ENCODE results near the gene MDN1. TPM values are rescaled to one million over a fixed set of nuclear protein-coding genes. Genes with fewer than 3 reads are reported as not detected.

Gene MDN1
- total RNA-seq, 4 donors from 2014 or later: 21.3 to 30.4 (median 24.1) TPM

- no peak for ATAC-seq
- H3K36me3 ChIP-seq: peaks cover 0 to 14% of the 10 kb centered on the region in 2 donors
- H3K4me3 ChIP-seq: no peak overlapping the region
- TF ChIP-seq POLR2AphosphoS5 (IDR thresholded peaks at IDR 0.05) (no peak), POLR2A (IDR thresholded peaks at IDR 0.05) (no peak), EP300 (IDR thresholded peaks at IDR 0.05) (no peak)
- TF ChIP-seq, protein P1, sequence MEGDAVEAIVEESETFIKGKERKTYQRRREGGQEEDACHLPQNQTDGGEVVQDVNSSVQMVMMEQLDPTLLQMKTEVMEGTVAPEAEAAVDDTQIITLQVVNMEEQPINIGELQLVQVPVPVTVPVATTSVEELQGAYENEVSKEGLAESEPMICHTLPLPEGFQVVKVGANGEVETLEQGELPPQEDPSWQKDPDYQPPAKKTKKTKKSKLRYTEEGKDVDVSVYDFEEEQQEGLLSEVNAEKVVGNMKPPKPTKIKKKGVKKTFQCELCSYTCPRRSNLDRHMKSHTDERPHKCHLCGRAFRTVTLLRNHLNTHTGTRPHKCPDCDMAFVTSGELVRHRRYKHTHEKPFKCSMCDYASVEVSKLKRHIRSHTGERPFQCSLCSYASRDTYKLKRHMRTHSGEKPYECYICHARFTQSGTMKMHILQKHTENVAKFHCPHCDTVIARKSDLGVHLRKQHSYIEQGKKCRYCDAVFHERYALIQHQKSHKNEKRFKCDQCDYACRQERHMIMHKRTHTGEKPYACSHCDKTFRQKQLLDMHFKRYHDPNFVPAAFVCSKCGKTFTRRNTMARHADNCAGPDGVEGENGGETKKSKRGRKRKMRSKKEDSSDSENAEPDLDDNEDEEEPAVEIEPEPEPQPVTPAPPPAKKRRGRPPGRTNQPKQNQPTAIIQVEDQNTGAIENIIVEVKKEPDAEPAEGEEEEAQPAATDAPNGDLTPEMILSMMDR (IDR thresholded peaks at IDR 0.05): no peak
- H3K9me3 ChIP-seq: no peaks in the 10 kb centered on the region
- H3K27me3 ChIP-seq: no peaks in the 10 kb centered on the region
- no peak overlapping the region for H3K27ac ChIP-seq
- no peaks in the 10 kb centered on the region for H3K4me1 ChIP-seq
- 83 to 84% methylated on average over 8 to 9 of the region's 12 CpGs for WGBS, 2 donors (ENCODE audit: low coverage in 1 of 2)
These were observed 207.5 kb downstream of the MDN1 start for GRCh38 chr6:89612121-89612520.

DNA sequence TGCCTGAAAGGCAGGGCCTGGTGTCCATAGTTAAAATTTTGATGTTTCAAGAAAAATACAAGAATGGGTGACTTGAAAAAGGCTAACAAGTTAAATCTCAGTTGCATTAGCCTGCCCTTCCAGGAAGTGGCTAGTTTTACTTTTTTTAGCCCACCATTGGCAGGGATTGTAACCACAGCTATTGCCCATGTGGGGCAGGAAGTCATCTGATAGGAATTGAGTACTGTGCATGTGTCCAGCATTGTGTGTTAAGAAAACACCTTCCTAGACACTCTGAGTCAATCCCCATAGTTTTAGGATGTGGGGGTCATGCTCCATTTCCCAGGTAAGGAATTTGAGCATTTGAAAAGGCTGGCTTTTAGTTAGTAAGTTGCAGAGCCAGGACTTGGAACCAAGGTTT lies 207.9 kb downstream of the MDN1 start:
- no peaks in the 10 kb centered on the region for H3K9me3 ChIP-seq
- no peaks in the 10 kb centered on the region for H3K27me3 ChIP-seq
- H3K4me3 ChIP-seq: no peak overlapping the region
- H3K36me3 ChIP-seq: peaks cover 0 to 10% of the 10 kb centered on the region in 2 donors
- TF ChIP-seq POLR2A (IDR thresholded peaks at IDR 0.05) (no peak), POLR2AphosphoS5 (IDR thresholded peaks at IDR 0.05) (no peak), EP300 (IDR thresholded peaks at IDR 0.05) (no peak)
- no peak for ATAC-seq
- no peaks in the 10 kb centered on the region for H3K4me1 ChIP-seq
- H3K27ac ChIP-seq: no peak overlapping the region

GRCh38 chr6:89610149-89610642 lies 209.4 kb downstream of the MDN1 start:
- no peak overlapping the region for H3K4me3 ChIP-seq
- ATAC-seq: peak; percentile 65
- 42% methylated on average over 3 to 11 of the region's 11 CpGs for WGBS, 2 donors (ENCODE audit: low coverage in 1 of 2)

DNA sequence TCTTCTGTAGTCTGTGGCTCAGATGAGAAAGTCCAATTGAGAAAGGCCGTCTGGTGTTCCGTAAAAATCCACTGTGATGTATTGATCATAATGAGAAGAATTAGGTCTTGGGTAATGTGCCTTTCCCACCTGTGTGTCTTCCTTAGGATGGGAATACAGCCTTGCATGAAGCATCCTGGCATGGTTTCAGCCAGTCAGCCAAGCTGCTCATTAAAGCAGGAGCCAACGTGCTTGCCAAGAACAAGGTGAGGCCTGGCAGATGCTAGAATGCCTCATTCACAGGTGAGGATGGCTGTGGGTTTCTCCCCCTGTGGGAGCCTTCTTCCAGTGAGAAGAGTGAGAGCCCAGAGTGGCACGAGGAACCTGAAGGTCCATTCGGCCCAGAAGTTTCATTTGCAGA lies 213.7 kb downstream of the MDN1 start:
- Histone ChIP-seq H3K4me3 (no peak overlapping the region), H3K27me3 (no peaks in the 10 kb centered on the region)

More at GRCh38 chr6:89610149-89610642, 209.4 kb downstream of the MDN1 start:
- peaks cover 0 to 11% of the 10 kb centered on the region in 2 donors for H3K36me3 ChIP-seq
- H3K9me3 ChIP-seq: no peaks in the 10 kb centered on the region
- H3K27ac ChIP-seq: no peak overlapping the region
- H3K27me3 ChIP-seq: no peaks in the 10 kb centered on the region
- H3K4me1 ChIP-seq: no peaks in the 10 kb centered on the region
- TF ChIP-seq, protein P1 (IDR thresholded peaks at IDR 0.05): peak; percentile 56 to 88 (median 73)
- TF ChIP-seq POLR2A (IDR thresholded peaks at IDR 0.05): no peak

GRCh38 chr6:89604653-89605052 lies 214.9 kb downstream of the MDN1 start:
- no peaks in the 10 kb centered on the region for H3K4me1 ChIP-seq
- H3K27ac ChIP-seq: no peak overlapping the region
- peaks cover 0 to 16% of the 10 kb centered on the region in 2 donors for H3K36me3 ChIP-seq
- 78 to 83% methylated on average over 3 to 4 of the region's 5 CpGs for WGBS, 2 donors (ENCODE audit: low coverage in 1 of 2)
- no peak for ATAC-seq
- TF ChIP-seq, protein P1 (IDR thresholded peaks at IDR 0.05): no peak
- TF ChIP-seq POLR2A (IDR thresholded peaks at IDR 0.05): no peak
- no peak for TF ChIP-seq POLR2AphosphoS5 (IDR thresholded peaks at IDR 0.05)
- no peak for TF ChIP-seq EP300 (IDR thresholded peaks at IDR 0.05)
- H3K9me3 ChIP-seq: no peaks in the 10 kb centered on the region
- H3K27me3 ChIP-seq: no peaks in the 10 kb centered on the region
- H3K4me3 ChIP-seq: no peak overlapping the region

More for the DNA sequence above, 213.7 kb downstream of the MDN1 start:
- TF ChIP-seq, protein P1 (IDR thresholded peaks at IDR 0.05): no peak
- TF ChIP-seq EP300 (IDR thresholded peaks at IDR 0.05) (no peak), POLR2AphosphoS5 (IDR thresholded peaks at IDR 0.05) (no peak), POLR2A (IDR thresholded peaks at IDR 0.05) (no peak)
- peaks cover 0 to 16% of the 10 kb centered on the region in 2 donors for H3K36me3 ChIP-seq
- H3K4me1 ChIP-seq: no peaks in the 10 kb centered on the region
- H3K27ac ChIP-seq: no peak overlapping the region
- H3K9me3 ChIP-seq: no peaks in the 10 kb centered on the region
- no peak for ATAC-seq
- WGBS, 2 donors (ENCODE audit: low coverage in 1 of 2): 82 to 96% methylated on average over 4 to 5 of the region's 5 CpGs

Measured in gastroesophageal sphincter (tissue), 4 donors.